Stimulated activated memory B cell treated with anti-CD40 and anti-IgM and Interleukin-4, amounts not matched to agents 10 μg/mL and 1 μg/mL and 100 μg/mL, for 72 hours (primary cell): ENCODE data around the gene KCNJ18.
A peak's percentile ranks its signal among the peaks of the same experiment; 100 is the strongest.
"Not testable (repeated sequence)": the region's sequence is repeated elsewhere in the genome, so short reads cannot be mapped to it uniquely, and the experiment has no call there.

Experiments
- ATAC-seq: fragments of 150-1000 bp; cut with Tn5 transposase; 2 replicates; pipeline ENCODE4 v1.10.0; 2021
- H3K27ac Mint-ChIP-seq: one replicate; pipeline ENCODE4 v1.8.0; 2022; ENCODE audit warnings: mild to moderate bottlenecking, mixed read lengths
- H3K27me3 Mint-ChIP-seq: one replicate; pipeline ENCODE4 v1.8.0; 2022; ENCODE audit warnings: mixed read lengths
- H3K36me3 Mint-ChIP-seq: one replicate; pipeline ENCODE4 v1.8.0; 2022; ENCODE audit warnings: mixed read lengths
- H3K4me1 Mint-ChIP-seq: one replicate; pipeline ENCODE4 v1.8.0; 2022; ENCODE audit warnings: mixed read lengths
- H3K4me3 Mint-ChIP-seq: one replicate; pipeline ENCODE4 v1.8.0; 2022; ENCODE audit warnings: mild to moderate bottlenecking, moderate library complexity, mixed read lengths
- H3K9me3 Mint-ChIP-seq: one replicate; pipeline ENCODE4 v1.8.0; 2022; ENCODE audit warnings: mixed read lengths

Gene KCNJ18

DNA sequence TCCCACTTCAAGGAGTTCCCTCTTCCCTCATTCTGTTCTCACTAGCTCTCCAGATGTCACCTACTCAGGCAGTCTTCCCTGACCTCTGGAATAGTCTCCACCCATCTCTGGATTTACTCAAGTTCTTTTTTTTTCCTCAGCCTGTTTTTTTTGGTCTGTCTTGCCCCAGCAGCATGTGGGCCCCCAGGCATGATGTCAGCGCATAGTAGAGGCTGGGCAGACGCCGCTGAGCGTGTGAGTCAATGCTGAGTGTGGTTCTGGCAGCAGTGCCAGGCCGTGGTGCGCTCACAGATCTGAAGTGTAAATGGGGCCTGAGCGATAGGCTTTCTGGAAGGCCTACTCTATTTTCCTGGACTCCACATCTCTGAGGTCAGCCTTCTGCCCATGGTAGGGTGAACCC, 2.7 kb upstream of the KCNJ18 start:
- peaks cover 4% of the 10 kb centered on the region for H3K9me3 Mint-ChIP-seq
- ATAC-seq = no peak
- H3K27me3 Mint-ChIP-seq = no peaks in the 10 kb centered on the region
- no peaks in the 10 kb centered on the region for H3K36me3 Mint-ChIP-seq
- no peak overlapping the region for H3K4me3 Mint-ChIP-seq
- H3K4me1 Mint-ChIP-seq = no peaks in the 10 kb centered on the region
- H3K27ac Mint-ChIP-seq = no peak overlapping the region

DNA sequence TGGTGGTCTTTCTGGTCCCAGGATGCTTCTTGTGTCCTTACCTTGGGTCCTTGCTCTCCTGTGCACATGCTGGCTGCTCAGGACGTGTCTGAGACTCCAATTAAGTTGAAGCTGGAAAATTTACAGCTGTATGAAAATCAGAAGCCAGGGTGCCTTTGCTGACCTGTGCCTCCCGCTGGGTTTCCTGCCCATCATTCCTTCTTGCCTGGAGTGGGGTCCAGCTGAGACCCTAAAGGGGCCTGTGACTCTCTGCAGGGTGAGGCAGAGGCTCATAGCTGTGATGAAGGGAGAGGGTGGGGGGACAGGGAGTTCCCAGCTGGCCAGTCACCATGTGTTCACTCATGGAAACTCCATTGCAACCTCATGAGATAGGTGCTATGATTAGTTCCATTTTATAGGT, 1.5 kb upstream of the KCNJ18 start:
- H3K36me3 Mint-ChIP-seq, H3K27ac Mint-ChIP-seq, H3K27me3 Mint-ChIP-seq, H3K4me1 Mint-ChIP-seq, H3K4me3 Mint-ChIP-seq, ATAC-seq: not testable (repeated sequence)
- H3K9me3 Mint-ChIP-seq = peaks cover 12% of the 10 kb centered on the region

DNA sequence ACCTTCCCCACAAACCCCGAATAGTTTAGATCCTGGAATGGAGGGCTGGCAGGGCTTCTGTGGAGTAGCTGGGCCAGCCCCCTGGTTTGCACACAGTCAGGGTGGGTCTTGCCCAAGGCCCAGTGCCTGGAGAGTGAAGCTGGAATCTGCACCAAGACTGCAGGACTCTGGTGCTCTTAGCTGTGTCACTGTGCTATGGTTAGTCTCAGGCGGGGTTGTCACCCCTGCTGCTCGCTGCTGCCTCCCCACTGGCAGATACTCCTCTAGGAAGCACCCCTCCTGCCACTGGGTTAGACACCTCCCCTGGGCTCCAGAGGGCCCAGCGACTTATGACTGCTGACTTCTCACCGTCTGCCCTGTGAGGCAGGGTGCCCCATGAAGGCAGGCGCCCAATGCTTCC, 842 bp upstream of the KCNJ18 start:
- H3K36me3 Mint-ChIP-seq, H3K27me3 Mint-ChIP-seq, H3K4me1 Mint-ChIP-seq, H3K27ac Mint-ChIP-seq, ATAC-seq, H3K4me3 Mint-ChIP-seq: not testable (repeated sequence)
- H3K9me3 Mint-ChIP-seq = peaks cover 14% of the 10 kb centered on the region

DNA sequence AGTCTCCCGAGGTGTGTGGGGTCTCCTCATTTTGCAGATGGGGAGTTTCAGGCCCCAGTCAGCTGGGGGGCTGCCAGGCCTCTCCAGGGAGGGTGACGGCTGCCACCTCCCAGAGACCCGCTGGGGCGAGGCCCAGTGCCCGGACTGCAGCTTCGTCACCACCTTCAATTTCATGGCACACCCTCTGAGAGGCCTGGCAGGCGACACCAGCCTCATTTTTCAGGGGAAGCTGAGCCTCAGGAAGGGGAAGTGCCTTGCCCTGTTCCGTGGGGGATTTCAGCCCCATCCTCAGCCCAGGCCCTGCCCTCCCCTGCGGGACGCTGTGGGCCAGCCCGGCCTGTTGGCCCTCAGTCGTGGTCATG, 362 bp downstream of the KCNJ18 start:
- H3K27me3 Mint-ChIP-seq, H3K4me3 Mint-ChIP-seq, H3K27ac Mint-ChIP-seq, H3K36me3 Mint-ChIP-seq, H3K4me1 Mint-ChIP-seq: not testable (repeated sequence)
- H3K9me3 Mint-ChIP-seq = peaks cover 14% of the 10 kb centered on the region
- ATAC-seq = peak; percentile 10

DNA sequence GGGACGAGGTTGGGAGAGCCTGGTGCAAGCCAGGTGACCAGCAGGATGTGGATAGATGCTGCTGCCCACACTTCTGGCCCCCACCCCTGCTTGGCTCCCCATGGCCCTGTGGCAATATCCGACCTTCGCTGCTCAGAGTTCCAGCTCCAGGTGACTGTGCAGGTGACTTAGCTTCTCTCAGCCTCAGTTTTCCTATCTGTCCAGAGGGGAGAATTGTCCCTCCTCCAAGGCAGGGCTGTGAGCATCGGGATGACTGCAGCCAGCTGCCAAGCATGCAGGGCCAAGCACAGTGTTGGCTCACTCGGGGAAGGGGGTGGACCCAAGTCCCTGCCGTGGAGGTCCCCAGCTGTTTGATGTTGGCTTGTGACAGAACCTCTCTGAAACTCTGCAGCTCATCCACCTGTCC, 1.1 kb downstream of the KCNJ18 start:
- H3K27ac Mint-ChIP-seq, H3K27me3 Mint-ChIP-seq, ATAC-seq, H3K4me3 Mint-ChIP-seq, H3K4me1 Mint-ChIP-seq, H3K36me3 Mint-ChIP-seq: not testable (repeated sequence)
- peaks cover 14% of the 10 kb centered on the region for H3K9me3 Mint-ChIP-seq

DNA sequence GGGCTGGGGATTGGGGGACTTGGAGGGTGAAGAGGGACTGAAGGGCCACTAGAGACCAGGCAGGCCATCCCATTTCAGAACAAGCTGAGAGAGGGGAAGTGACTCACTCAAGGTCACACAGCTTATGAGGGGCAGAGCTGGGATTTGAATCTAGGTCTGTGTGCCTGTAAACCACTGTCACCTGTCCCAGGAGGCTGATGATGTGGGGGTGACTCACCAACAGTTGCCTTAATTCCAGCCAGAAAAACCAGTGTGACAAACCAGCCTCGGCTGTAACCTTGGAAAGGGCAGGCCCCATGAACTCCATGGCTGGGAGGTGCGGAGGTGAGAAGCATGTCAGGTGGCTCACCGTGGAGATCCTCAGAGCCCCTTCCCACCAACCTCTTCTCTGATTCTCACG, 1.6 kb downstream of the KCNJ18 start:
- H3K4me1 Mint-ChIP-seq, ATAC-seq, H3K4me3 Mint-ChIP-seq, H3K36me3 Mint-ChIP-seq, H3K27me3 Mint-ChIP-seq, H3K27ac Mint-ChIP-seq: not testable (repeated sequence)
- peaks cover 14% of the 10 kb centered on the region for H3K9me3 Mint-ChIP-seq

DNA sequence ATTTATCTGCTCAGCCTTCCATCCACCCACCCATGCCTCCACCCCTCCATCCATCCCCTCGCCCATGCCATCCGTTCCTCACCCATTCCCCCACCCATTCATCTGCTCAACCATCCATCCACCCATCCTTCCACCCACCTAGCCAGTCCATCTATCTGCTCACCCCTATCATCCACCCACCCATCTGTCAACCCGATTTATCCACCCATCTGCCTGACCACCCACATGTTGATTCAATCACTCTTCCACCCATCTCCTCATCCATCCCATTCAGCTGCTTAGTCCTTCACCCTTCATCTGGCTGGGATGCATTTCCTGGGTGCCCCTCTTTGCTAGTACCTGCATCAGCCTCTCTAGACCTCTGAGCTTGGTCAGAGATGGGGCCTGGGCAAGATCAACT, 3.9 kb downstream of the KCNJ18 start:
- not testable (repeated sequence) for ATAC-seq, H3K27ac Mint-ChIP-seq, H3K27me3 Mint-ChIP-seq, H3K4me1 Mint-ChIP-seq, H3K36me3 Mint-ChIP-seq, H3K4me3 Mint-ChIP-seq
- H3K9me3 Mint-ChIP-seq = peaks cover 14% of the 10 kb centered on the region

DNA sequence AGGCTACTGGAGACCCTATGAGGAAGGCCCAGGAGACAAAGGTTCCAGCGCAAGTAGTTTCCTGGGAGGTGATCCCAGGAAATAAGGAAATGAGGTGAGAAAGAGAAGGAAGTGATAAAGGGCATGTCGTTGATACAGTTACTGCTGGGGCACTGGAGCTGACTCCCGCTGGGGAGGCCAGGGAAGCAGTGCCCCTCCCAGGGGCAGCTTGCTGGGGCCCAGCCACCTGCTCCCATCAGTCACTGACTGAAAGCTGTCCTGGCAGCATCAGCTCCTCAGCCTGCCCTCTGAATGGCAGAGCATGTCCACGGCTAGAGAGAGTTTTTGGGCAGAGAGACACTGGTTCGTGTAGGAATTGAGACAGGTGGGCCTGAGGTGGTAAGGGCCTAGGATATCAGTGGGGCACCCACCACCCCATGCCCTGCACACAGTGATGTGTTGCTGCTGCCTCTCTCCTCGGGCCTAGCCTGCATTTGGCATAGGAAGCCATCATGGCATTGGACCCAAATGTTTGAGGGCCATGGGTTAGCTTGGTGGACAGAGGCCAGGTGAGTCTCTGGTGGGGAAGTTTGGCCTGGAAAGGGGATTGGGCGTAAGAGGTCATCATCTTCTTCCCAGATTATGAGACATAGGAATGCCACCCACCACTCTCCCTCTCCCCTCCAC, 4.7 kb downstream of the KCNJ18 start:
- H3K27me3 Mint-ChIP-seq, H3K4me1 Mint-ChIP-seq, H3K27ac Mint-ChIP-seq, H3K36me3 Mint-ChIP-seq, H3K4me3 Mint-ChIP-seq: not testable (repeated sequence)
- peaks cover 14% of the 10 kb centered on the region for H3K9me3 Mint-ChIP-seq
- ATAC-seq = peak; percentile 2

DNA sequence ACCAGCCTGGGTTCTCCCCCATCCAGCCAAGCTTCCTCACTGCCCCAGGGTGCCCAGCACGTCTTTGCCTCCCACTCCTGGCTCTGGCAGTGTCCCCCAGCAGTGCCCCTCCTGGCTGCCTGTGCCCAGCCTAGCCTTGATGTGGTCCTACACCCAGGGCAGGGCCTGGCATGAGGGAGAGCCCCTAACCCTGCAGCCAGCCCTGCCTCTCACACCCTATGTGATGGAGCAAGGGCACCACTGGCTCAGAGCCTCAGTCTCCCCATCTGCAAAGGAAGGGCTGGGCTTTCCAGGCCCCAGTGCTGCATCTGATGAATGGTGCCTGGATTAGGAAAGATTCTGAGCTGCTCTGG, 5.2 kb downstream of the KCNJ18 start:
- H3K36me3 Mint-ChIP-seq, ATAC-seq, H3K4me3 Mint-ChIP-seq, H3K27ac Mint-ChIP-seq, H3K4me1 Mint-ChIP-seq, H3K27me3 Mint-ChIP-seq: not testable (repeated sequence)
- peaks cover 14% of the 10 kb centered on the region for H3K9me3 Mint-ChIP-seq

DNA sequence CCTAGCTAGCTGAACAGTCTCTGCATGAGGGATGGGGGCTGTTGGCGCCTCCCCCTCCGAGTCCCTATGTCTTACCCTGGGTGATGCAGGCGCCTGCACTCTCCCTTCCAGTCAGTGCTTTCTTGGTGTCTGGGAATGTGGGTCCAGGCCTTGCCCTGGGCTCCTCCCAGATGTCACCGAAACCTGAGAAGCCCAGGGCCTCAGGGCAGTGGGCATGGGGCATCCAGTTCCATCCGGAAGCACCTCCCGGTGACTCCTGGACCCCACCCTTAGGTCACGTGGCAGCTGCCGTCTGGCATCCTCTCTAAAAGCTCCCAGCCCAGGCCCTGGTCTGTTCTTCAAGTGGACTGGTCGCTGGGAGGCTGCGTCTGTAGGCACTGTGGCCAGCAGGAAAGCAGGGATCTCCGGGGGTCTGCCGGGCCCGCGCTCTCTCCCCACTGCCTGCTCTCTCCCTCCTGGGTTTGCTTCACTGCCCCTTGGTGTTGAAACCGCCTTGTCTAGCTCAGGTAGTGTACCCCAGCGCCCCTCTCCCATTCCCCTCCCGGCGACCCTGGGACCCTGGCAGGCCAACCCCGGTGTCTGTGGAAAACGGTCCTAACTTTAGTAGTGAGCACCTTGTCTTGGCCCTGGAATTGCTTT, 6.2 kb downstream of the KCNJ18 start:
- not testable (repeated sequence) for H3K27me3 Mint-ChIP-seq, H3K36me3 Mint-ChIP-seq, H3K4me3 Mint-ChIP-seq, H3K4me1 Mint-ChIP-seq, H3K27ac Mint-ChIP-seq, ATAC-seq
- H3K9me3 Mint-ChIP-seq = peaks cover 14% of the 10 kb centered on the region

DNA sequence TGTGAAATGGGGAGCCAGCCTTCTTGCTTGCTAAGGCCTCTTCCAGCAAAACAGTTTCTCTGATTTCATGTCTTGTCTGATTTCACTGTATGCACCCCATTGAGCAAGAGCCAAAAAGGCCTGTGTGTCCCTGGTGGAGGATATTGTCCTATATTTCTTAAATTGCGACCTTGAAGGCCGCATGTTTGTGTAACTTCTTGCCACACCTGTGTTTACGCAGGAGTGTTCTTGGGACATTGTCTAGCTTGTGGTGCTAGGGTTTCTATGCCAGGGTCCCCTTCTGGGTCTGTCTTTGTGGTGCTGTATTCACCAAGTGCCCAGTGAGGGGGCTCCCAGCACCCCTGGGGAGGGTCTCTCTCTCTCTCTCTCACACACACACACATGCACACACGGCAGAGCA, 6.8 kb downstream of the KCNJ18 start:
- H3K36me3 Mint-ChIP-seq, ATAC-seq, H3K4me1 Mint-ChIP-seq, H3K27ac Mint-ChIP-seq, H3K27me3 Mint-ChIP-seq, H3K4me3 Mint-ChIP-seq: not testable (repeated sequence)
- peaks cover 14% of the 10 kb centered on the region for H3K9me3 Mint-ChIP-seq

DNA sequence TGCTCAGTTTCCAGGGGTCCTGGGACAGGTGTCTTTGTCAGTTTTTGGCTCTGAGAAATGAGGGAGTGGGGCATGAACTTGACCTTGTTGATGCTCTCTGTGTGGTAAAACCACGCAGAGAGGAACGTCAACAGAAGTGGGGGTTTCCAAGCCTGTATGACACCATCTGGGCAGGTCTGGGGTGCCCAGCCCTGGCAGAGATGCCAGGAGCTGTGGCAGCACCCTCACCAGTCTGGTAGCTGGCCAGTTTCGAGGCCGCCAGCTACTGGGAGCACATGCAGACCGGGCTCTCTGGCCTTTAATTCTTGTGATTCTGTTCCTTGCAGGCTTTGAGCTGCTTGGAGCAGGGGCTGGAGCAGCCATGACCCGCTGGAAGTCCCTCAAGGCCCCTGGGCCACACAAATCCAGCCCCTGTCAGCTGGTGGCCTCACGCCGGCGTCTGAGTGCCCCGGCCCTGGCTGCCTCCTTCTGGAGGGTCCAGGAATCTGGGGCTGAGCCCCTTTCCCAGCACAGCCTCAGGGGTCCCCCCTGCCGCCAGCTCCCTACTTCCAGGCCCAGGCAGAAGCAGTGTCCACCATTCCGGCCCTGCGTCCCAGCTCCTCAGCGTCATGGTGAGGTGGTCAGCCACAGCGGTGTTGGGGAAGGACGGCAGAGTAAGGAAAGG, 7.4 kb downstream of the KCNJ18 start:
- not testable (repeated sequence) for H3K9me3 Mint-ChIP-seq, ATAC-seq, H3K4me3 Mint-ChIP-seq, H3K36me3 Mint-ChIP-seq, H3K4me1 Mint-ChIP-seq, H3K27me3 Mint-ChIP-seq, H3K27ac Mint-ChIP-seq

DNA sequence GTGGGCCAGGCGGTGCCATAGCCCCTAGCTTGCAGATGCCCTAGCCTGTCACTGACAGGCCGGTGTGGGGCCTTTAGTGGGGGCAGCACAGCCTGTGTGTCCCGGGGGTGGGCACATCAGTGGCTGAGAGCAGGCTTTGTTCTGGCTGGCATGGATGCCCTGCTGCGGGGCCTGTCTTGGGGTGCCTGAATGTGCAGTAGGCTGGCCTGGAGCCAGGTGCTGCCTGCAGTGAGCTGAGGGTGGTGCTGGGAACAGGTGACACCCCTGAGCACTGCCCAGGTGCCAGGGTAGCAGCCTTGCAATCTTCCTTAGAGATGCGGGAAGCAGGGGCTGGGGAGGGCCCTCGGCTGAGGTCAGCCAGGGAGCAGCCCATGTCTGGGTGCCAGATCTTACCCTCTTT, 8.8 kb downstream of the KCNJ18 start:
- H3K4me1 Mint-ChIP-seq, H3K4me3 Mint-ChIP-seq, H3K27ac Mint-ChIP-seq, H3K9me3 Mint-ChIP-seq, H3K36me3 Mint-ChIP-seq, H3K27me3 Mint-ChIP-seq, ATAC-seq: not testable (repeated sequence)

DNA sequence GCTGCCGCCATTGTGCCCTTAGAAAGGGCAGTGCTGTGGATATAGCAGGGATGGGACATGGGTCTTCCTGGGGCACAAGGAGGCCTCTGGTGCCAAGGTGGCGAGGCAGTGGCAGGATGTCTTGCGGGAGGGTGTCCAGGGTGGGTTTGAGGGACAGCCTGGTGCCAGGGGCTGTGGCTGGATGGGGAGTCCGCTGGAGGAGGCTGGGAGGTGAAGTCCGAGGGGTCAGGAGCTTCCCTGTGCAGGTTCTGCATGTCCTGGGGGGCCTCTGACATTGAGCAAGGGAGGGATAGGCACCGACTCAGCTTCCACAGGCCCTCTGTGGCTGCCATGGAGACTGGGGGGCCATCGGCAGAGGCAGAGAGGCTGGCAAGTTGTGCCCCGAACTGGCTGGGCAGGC, 9.7 kb downstream of the KCNJ18 start:
- not testable (repeated sequence) for ATAC-seq, H3K4me3 Mint-ChIP-seq, H3K9me3 Mint-ChIP-seq, H3K27ac Mint-ChIP-seq, H3K36me3 Mint-ChIP-seq, H3K4me1 Mint-ChIP-seq, H3K27me3 Mint-ChIP-seq

DNA sequence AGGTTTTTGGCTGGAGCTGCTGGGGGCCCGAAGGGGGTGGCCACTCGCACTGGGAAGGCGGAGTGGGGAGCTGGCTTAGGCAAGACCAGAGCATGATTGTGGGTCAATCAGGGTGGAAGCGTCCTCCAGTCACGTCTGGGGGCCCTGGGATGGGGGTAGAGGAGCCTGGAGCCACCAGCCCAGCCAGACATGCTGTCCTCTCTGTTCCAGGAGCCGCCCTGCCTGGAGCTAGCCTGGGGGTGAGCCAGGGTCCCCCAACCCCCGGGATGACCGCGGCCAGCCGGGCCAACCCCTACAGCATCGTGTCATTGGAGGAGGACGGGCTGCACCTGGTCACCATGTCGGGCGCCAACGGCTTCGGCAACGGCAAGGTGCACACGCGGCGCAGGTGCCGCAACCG, 10.2 kb downstream of the KCNJ18 start:
- H3K4me1 Mint-ChIP-seq, H3K27ac Mint-ChIP-seq, H3K9me3 Mint-ChIP-seq, H3K27me3 Mint-ChIP-seq, H3K36me3 Mint-ChIP-seq, H3K4me3 Mint-ChIP-seq, ATAC-seq: not testable (repeated sequence)

DNA sequence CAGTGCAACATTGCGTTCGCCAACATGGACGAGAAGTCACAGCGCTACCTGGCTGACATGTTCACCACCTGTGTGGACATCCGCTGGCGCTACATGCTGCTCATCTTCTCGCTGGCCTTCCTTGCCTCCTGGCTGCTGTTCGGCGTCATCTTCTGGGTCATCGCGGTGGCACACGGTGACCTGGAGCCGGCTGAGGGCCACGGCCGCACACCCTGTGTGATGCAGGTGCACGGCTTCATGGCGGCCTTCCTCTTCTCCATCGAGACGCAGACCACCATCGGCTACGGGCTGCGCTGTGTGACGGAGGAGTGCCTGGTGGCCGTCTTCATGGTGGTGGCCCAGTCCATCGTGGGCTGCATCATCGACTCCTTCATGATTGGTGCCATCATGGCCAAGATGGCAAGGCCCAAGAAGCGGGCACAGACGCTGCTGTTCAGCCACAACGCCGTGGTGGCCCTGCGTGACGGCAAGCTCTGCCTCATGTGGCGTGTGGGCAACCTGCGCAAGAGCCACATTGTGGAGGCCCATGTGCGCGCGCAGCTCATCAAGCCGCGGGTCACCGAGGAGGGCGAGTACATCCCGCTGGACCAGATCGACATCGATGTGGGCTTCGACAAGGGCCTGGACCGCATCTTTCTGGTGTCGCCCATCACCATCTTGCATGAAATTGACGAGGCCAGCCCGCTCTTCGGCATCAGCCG, 10.8 kb downstream of the KCNJ18 start:
- H3K4me1 Mint-ChIP-seq, ATAC-seq, H3K4me3 Mint-ChIP-seq, H3K27me3 Mint-ChIP-seq, H3K36me3 Mint-ChIP-seq, H3K27ac Mint-ChIP-seq, H3K9me3 Mint-ChIP-seq: not testable (repeated sequence)
